Activated CD4-positive, alpha-beta T cell treated with anti-CD3 and anti-CD28 coated beads for 36 hours (primary cell): Measurements from ENCODE around the gene SIGLEC15. TPM values are rescaled to one million over a fixed set of nuclear protein-coding genes. Genes with fewer than 3 reads are reported as not detected.
"Not testable (repeated sequence)": the region's sequence is repeated elsewhere in the genome, so short reads cannot be mapped to it uniquely, and the experiment has no call there.

Experiments
- ATAC-seq: fragments of 200-7000 bp; cut with Tn5 transposase; one replicate; pipeline ENCODE4 v1.10.0; 2021; ENCODE audit warnings: mild to moderate bottlenecking, moderate library complexity
- CTCF ChIA-PET: fragments of 350-600 bp; sonication (Branson Sonifier 250); formaldehyde crosslinking; loops from one replicate; lab custom pipeline; 2021; ENCODE audit warnings: antibody characterized with exemption; lab: Charles Lee
- POLR2A ChIA-PET: fragments of 350-600 bp; sonication (Branson Sonifier 250); formaldehyde crosslinking; loops from one replicate; lab custom pipeline; 2021; ENCODE audit warnings: antibody characterized with exemption, inconsistent platforms; lab: Charles Lee
- DNase-seq: peaks from one replicate; pipeline ENCODE4 v3.0.0-alpha.2; 2020
- H3K27ac Mint-ChIP-seq: one replicate; pipeline ENCODE4 v1.8.0; 2021; ENCODE audit warnings: mixed read lengths
- H3K27me3 Mint-ChIP-seq: one replicate; pipeline ENCODE4 v1.8.0; 2021; ENCODE audit warnings: mixed read lengths
- H3K36me3 Mint-ChIP-seq: one replicate; pipeline ENCODE4 v1.8.0; 2021; ENCODE audit warnings: low read depth, mixed read lengths
- H3K4me1 Mint-ChIP-seq: one replicate; pipeline ENCODE4 v1.8.0; 2021; ENCODE audit warnings: mixed read lengths
- H3K4me3 Mint-ChIP-seq: one replicate; pipeline ENCODE4 v1.8.0; 2021; ENCODE audit warnings: mild to moderate bottlenecking, moderate library complexity, mixed read lengths
- H3K9me3 Mint-ChIP-seq: one replicate; pipeline ENCODE4 v1.8.0; 2021; ENCODE audit warnings: low read depth, mixed read lengths
- intact Hi-C, 2 experiments: fragments of 100-400 bp; cut with DNase I in 1 of 2; cut with micrococcal nuclease in 1 of 2; formaldehyde crosslinking; loops; one replicate each; pipeline versions ENCODE4 v1.14.2 to v1.15.1; 2022 to 2024; cut with DNase I, micrococcal nuclease
- total RNA-seq, 2 experiments: library from RNA; stranded (reverse); gene quantifications; one replicate each; pipeline ENCODE4 v1.2.3, GENCODE V29; 2021

SIGLEC15 gene
- total RNA-seq, 2 experiments from 2014 or later = not detected

DNA sequence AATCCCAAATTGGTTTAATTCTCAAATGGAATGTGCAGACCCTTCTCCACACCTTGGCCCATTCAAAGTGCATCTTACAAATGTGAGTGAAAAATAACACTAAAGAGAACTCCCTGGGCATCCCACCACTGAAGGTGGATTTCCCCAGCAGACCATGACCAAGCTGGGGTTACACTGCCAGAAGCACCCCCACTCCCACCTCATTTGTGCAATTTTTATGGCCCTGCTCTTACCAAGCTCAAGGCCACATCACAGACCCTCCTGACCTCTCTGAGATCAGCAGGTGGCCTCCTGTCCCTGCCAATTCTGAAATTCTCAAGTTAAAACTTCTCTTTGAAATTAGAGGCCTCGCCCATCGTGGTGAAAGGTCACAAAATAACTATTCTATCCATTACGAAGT is 21.6 kb downstream of the SIGLEC15 start:
- Mint-ChIP-seq H3K9me3 (no peaks in the 10 kb centered on the region), H3K27ac (no peak overlapping the region), H3K36me3 (peaks cover 10% of the 10 kb centered on the region), H3K4me1 (peaks cover 5% of the 10 kb centered on the region), H3K27me3 (no peaks in the 10 kb centered on the region), H3K4me3 (no peak overlapping the region)
- CTCF ChIA-PET = interaction anchor here (0.5 to 1.8 kb wide), 3 partner anchors 33 to 384 kb away, joined by 3 to 6 read pairs (median 4); no protein-coding TSS in a partner anchor
- no peak for DNase-seq
- POLR2A ChIA-PET = no interaction called here
- no peak for ATAC-seq
- intact Hi-C loops = no loop called here

DNA sequence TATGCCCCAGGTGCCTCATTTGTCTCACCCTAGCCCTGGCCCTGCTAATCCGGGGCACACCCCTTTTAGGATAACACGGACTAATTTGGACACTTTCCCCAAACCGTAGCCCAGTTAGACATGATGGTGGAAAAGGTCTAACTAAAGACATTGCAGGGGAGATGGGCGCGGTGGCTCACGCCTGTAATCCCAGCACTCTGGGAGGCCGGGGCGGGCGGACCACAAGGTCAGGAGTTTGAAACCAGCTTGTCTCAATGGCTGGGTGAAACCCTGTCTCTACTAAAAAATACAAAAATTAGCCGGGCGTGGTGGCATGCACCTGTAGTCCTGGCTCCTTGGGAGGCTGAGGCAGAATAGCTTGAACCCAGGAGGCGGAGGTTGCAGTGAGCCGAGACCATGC is 23.2 kb downstream of the SIGLEC15 start:
- H3K4me3 Mint-ChIP-seq, intact Hi-C loops, DNase-seq, H3K27me3 Mint-ChIP-seq, H3K4me1 Mint-ChIP-seq, H3K9me3 Mint-ChIP-seq, ATAC-seq, H3K27ac Mint-ChIP-seq, POLR2A ChIA-PET: not testable (repeated sequence)
- CTCF ChIA-PET = interaction anchor here (0.6 to 1.8 kb wide), 5 partner anchors 9 to 184 kb away, joined by 3 to 6 read pairs (median 4); no protein-coding TSS in a partner anchor
- H3K36me3 Mint-ChIP-seq = peaks cover 16% of the 10 kb centered on the region

GRCh38 chr18:45849529-45849928 is 24.1 kb downstream of the SIGLEC15 start:
- Mint-ChIP-seq H3K36me3 (peaks cover 16% of the 10 kb centered on the region), H3K27me3 (no peaks in the 10 kb centered on the region), H3K4me3 (no peak overlapping the region), H3K4me1 (peaks cover 5% of the 10 kb centered on the region), H3K27ac (no peak overlapping the region), H3K9me3 (no peaks in the 10 kb centered on the region)
- ATAC-seq (no peak), DNase-seq (no peak)
- intact Hi-C loops = no loop called here
- ChIA-PET CTCF (interaction anchor here (1.2 kb wide), 1 partner anchor 31 kb away, joined by 6 read pairs; no protein-coding TSS in a partner anchor), POLR2A (no interaction called here)

DNA sequence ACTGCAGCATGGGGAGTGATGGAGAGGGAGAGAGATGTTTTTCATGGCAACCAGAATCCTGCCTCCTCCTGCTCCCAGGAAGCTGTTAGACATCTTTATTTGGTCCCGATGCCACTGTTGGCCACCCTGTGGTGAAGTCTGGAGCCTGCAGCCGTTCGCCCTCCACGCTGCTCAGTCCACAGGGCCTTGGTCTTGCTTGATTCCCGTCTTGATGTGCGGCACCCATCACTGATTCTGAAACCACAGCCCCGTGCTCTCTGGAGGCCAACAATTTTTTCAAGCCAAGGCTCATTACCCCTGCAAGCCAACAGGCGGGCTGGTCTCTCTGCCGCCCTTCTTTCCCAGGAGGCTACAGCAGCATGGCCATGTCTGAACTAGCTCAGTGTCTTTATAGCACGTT is 24.5 kb downstream of the SIGLEC15 start:
- DNase-seq (no peak), ATAC-seq (no peak)
- Mint-ChIP-seq H3K27me3 (no peaks in the 10 kb centered on the region), H3K4me3 (no peak overlapping the region), H3K27ac (no peak overlapping the region), H3K9me3 (no peaks in the 10 kb centered on the region), H3K4me1 (peaks cover 3% of the 10 kb centered on the region), H3K36me3 (peaks cover 16% of the 10 kb centered on the region)
- CTCF ChIA-PET = interaction anchor here (0.9 to 1.2 kb wide), 5 partner anchors 10 to 187 kb away, joined by 3 to 6 read pairs (median 3); no protein-coding TSS in a partner anchor
- intact Hi-C loops = no loop called here
- POLR2A ChIA-PET = interaction anchor here (0.6 kb wide), 1 partner anchor 63 kb away, joined by 6 read pairs; no protein-coding TSS in a partner anchor

GRCh38 chr18:45851161-45851925 is 25.9 kb downstream of the SIGLEC15 start:
- no peaks in the 10 kb centered on the region for H3K9me3 Mint-ChIP-seq
- H3K36me3 Mint-ChIP-seq = peaks cover 22% of the 10 kb centered on the region
- H3K4me3 Mint-ChIP-seq = no peak overlapping the region
- ChIA-PET POLR2A (no interaction called here), CTCF (interaction anchor here (0.9 to 1.2 kb wide), 3 partner anchors 12 to 189 kb away, joined by 3 to 4 read pairs (median 3); no protein-coding TSS in a partner anchor)
- H3K27ac Mint-ChIP-seq = no peak overlapping the region
- intact Hi-C loops = no loop called here
- H3K27me3 Mint-ChIP-seq = no peaks in the 10 kb centered on the region
- DNase-seq (no peak), ATAC-seq (no peak)
- H3K4me1 Mint-ChIP-seq = peaks cover 3% of the 10 kb centered on the region

- ChIA-PET POLR2A (no interaction called here), CTCF (no interaction called here)
- intact Hi-C loops = no loop called here
- H3K36me3 Mint-ChIP-seq = peaks cover 24% of the 10 kb centered on the region
- no peak for ATAC-seq
- H3K27me3 Mint-ChIP-seq = no peaks in the 10 kb centered on the region
- H3K9me3 Mint-ChIP-seq = no peaks in the 10 kb centered on the region
- DNase-seq = no peak
- H3K27ac Mint-ChIP-seq = no peak overlapping the region
- H3K4me1 Mint-ChIP-seq = peaks cover 3% of the 10 kb centered on the region
- no peak overlapping the region for H3K4me3 Mint-ChIP-seq
These were observed 27.2 kb downstream of the SIGLEC15 start for GRCh38 chr18:45852631-45853030.

DNA sequence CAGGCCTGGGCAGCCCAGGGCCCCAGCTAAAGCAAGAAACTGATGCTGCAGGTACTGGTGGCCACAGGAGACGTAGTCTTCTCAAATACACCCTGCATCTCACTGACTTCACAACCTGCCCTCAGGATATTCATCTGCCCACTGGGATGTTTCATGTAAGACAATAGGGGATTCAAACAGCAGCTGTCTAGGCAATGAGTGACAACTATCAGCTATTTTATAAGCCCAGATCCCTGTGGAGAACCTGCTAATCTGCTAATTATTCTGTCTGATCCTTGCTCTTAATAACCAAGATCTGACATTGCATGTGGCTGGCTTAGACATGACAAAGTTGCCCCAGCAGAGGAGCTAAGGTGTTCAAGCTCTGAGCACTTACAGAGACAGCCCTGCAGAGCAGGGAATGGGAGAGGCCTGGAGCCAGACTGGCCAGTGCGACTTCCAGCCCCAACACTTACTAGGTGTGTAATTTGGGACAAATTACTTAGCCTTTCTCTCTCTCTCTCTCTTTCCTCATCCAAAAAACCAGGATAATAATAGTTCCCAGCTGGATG is 28.6 kb downstream of the SIGLEC15 start:
- Mint-ChIP-seq H3K36me3 (peaks cover 23% of the 10 kb centered on the region), H3K27me3 (no peaks in the 10 kb centered on the region), H3K9me3 (no peaks in the 10 kb centered on the region), H3K4me1 (peaks cover 3% of the 10 kb centered on the region), H3K4me3 (no peak overlapping the region), H3K27ac (no peak overlapping the region)
- ATAC-seq = no peak
- CTCF ChIA-PET = interaction anchor here (1.1 to 2.5 kb wide), 2 partner anchors 26 to 123 kb away, joined by 3 to 9 read pairs; no protein-coding TSS in a partner anchor
- intact Hi-C loops = no loop called here
- DNase-seq = no peak
- POLR2A ChIA-PET = no interaction called here

DNA sequence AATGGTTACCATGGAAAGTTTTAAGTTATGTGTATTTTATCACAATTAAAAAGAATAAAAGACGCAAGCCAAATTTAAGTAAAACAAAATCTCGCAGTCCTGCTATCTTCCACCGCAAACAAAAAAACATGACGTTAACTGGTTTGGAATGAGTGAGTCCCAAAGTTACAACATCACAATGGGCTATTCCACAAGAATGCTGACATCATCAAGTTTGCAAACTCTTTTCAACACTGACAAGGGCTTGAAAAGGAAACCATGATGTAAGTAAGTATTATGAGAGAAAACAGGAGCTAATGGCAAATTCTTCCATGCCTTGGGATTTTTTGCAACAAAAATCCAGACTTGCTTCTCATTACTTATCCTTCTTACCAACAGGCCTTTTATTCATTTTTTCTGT is 31.1 kb downstream of the SIGLEC15 start:
- POLR2A ChIA-PET = no interaction called here

DNA sequence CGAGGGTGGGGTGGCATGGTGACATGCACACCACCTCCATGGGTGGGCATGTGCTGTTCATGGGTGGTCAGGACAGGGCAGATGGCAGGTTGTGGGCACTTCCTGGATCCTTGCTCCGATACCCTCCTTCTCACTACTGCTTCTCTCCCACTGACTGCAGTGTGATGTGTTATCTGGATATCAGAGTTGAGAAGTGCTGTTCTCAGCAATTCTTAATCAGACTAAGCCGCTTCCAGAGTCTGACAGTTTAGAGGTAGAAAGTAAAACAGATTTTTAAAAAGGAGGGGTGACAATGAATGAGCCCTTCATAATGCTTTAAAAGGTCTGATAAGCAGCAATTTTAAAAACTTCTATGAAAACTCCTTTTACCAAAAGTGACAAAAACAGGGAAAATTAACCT is 33.9 kb downstream of the SIGLEC15 start:
- Mint-ChIP-seq H3K36me3 (peaks cover 30% of the 10 kb centered on the region), H3K27ac (no peak overlapping the region), H3K27me3 (no peaks in the 10 kb centered on the region), H3K4me3 (no peak overlapping the region), H3K4me1 (peaks cover 8% of the 10 kb centered on the region), H3K9me3 (peaks cover under 1% of the 10 kb centered on the region)
- CTCF ChIA-PET = interaction anchor here (0.7 to 3.0 kb wide), 3 partner anchors 21 to 171 kb away, joined by 3 to 18 read pairs (median 3); no protein-coding TSS in a partner anchor
- no peak for DNase-seq
- ATAC-seq = no peak
- POLR2A ChIA-PET = no interaction called here
- intact Hi-C loops = no loop called here

More for the DNA sequence above, 31.1 kb downstream of the SIGLEC15 start:
- DNase-seq = no peak
- ATAC-seq = no peak
- Mint-ChIP-seq H3K36me3 (peaks cover 31% of the 10 kb centered on the region), H3K4me1 (no peaks in the 10 kb centered on the region), H3K9me3 (no peaks in the 10 kb centered on the region), H3K27me3 (no peaks in the 10 kb centered on the region), H3K4me3 (no peak overlapping the region), H3K27ac (no peak overlapping the region)
- intact Hi-C loops = no loop called here
- CTCF ChIA-PET = interaction anchor here (1.1 to 1.8 kb wide), 2 partner anchors 23 to 133 kb away, joined by 3 to 4 read pairs; no protein-coding TSS in a partner anchor

DNA sequence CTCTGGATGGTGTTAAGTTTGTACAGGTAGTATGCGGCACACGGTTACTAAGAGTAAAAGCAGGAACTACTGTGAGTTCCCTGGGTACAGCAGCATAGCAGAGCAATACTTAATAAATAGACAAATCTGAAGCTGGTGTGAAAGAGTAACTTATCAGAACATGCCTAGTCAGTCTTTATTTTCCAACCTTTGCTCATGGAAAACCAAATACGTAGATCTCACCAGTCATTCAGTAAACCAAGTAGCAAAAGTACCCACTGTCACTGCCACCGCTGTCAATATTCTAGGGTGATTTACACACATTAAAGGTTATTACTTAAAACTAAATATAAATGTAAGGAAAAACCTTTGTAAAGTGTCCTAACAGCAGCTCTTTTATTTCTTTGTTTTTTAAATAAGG is 35.0 kb downstream of the SIGLEC15 start:
- CTCF ChIA-PET = interaction anchor here (3.0 kb wide), 1 partner anchor 20 kb away, joined by 18 read pairs; no protein-coding TSS in a partner anchor
- intact Hi-C loops = no loop called here
- ATAC-seq (no peak), DNase-seq (no peak)
- Mint-ChIP-seq H3K4me3 (no peak overlapping the region), H3K4me1 (peaks cover 8% of the 10 kb centered on the region), H3K27ac (no peak overlapping the region), H3K27me3 (no peaks in the 10 kb centered on the region), H3K9me3 (peaks cover 2% of the 10 kb centered on the region), H3K36me3 (peaks cover 38% of the 10 kb centered on the region)
- POLR2A ChIA-PET = no interaction called here

- Mint-ChIP-seq H3K27ac (no peak overlapping the region), H3K27me3 (no peaks in the 10 kb centered on the region), H3K9me3 (peaks cover 2% of the 10 kb centered on the region), H3K4me1 (peaks cover 8% of the 10 kb centered on the region), H3K4me3 (no peak overlapping the region), H3K36me3 (peaks cover 41% of the 10 kb centered on the region)
- CTCF ChIA-PET = interaction anchor here (3.0 kb wide), 1 partner anchor 19 kb away, joined by 18 read pairs; no protein-coding TSS in a partner anchor
- intact Hi-C loops = no loop called here
- POLR2A ChIA-PET = no interaction called here
- ATAC-seq (no peak), DNase-seq (no peak)
These were observed 35.5 kb downstream of the SIGLEC15 start for GRCh38 chr18:45860971-45861370.
